Measurements from ENCODE around the gene ZXDA.

Gene ZXDA

GRCh38 chrX:57910287-57910912 is at the start of gene ZXDA:
Gene ZXDA, minus strand, starts transcription at chrX:57910458. Its CDS starts 38 bp downstream, at chrX:57910420.
- DNase-seq: peak in 3 of 6 experiments; percentile 28 to 59 (median 42)

DNA sequence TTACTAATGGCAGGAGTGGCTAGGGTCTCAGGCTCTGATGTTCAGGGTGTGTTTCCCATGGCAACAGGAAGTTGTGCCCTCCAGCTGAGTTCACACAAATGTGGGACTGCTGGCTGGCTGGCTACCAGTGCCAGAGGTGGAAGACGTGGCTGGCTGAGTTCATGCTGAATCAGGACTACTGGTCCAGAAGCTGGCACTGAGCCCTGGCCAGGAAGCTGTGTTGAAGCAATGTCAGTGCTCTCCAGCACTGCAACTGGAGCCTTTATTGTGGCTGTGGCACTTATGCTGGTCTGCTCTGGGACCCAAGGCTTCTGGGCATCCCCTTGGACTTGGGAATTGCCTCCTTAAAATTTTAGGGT is 42.0 kb upstream of the ZXDA start:
- no peak for DNase-seq

GRCh38 chrX:57951666-57952319 is 41.5 kb upstream of the ZXDA start:
- DNase-seq: no peak

- DNase-seq: no peak
Observed at GRCh38 chrX:57933321-57933720, 23.1 kb upstream of the ZXDA start.

DNA sequence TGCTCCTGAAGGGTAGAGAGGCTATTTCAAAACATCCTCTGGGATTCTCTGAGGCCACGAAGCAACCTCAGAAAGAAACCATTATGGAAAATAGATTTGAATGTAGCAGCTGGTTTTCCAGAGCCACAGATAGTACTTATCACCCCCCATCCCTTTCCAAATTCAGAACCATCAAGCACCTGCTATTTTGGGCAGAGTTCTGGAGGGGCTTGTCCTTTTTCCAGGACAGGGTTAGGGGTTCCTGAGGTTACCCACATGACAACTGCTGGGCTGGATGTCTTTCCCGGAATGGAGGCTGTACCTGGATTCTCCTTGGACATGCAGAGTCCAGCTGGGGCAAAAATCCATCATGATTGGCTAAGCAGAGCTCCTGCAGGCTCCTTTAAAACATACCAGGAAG is 22.0 kb upstream of the ZXDA start:
- DNase-seq: no peak

DNA sequence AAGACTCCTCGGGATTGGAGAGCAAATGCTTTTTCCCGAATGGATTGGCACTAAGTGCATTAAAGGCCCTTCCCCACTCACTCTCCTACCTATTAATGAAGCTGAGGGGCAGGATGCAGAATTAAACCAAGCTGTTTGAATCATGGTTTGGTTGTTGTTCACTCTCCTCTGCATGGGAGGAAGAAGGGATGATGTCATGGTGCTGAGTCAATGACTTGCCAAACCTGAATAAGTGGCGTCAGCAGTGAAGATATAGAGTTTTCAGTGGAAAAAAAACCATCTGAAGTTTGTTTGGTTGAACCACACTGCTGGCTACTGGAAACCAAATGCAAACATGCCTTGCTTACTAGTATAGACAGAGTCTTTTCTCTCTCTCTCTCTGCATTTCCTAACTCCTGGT is 19.8 kb upstream of the ZXDA start:
- no peak for DNase-seq

DNA sequence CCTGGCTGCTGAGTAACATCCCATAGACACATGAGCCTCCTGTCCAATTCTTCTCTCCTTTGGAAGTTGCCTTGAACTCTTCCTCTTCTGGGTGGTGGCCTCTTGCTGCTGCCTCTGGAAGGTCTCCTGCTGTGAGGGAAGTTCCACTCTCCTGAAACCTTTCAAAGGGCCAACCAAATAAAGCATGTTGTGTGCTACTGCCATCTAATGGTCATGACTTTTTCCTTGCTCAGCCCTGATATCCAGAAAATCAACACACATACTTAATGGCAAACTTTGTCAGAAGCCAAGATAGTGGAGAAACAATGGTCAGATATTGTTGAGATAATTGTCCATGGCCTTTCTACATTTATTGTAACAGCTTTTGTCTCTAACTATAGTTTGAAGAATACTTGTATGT is 19.1 kb upstream of the ZXDA start:
- DNase-seq: peak in 1 of 6 experiments; percentile 5

DNA sequence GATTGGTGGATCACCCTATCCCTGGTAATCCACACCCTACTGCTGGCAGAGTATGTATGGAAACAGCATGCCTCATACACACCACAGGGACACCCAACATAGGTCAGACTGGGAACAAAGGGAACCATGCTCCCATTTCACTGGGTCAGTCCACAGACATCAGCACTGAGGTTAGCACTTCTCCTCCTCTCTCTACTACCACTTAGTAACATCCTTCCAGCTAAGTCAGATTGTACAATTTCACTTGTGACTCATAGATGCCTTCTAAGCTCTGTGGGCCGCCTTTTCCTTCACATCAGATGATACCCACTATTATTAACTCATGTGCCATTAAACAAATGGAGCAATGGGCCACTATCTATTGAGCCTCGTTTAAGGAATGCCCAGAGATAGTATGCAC is 15.5 kb upstream of the ZXDA start:
- no peak for DNase-seq

DNA sequence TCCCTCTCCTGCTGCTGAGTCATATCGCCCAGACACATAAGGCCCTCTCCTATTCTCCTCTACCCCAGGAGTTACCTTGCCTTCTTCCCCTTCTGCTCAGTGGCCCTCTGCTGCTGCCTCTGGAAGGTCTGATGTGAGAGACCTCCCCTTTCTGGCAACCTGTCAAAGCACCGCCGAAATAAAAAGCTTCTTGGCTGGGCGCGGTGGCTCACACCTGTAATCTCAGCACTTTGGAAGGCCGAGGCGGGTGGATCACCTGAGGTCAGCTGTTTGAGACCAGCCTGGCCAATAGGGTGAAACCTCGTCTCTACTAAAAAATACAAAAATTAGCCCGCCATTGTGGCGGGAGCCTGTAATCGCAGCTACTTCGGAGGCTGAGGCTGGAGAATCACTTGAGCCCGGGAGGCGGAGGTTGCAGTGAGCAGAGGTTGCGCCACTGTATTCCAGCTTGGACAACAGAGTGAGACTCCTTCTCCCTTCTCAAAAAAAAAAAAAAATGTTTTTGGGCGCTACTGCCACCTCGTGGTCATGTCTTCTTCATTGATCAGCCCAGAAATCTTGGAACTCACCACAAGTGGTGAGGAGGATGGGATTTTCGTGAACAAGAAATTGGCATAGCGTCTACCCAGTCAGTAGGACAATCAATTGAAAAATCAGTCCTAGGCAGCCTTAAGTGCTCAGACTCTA is 8.6 kb upstream of the ZXDA start:
- DNase-seq: peak in 4 of 6 experiments; percentile 0 to 38 (median 19)

- DNase-seq: no peak
Observed at GRCh38 chrX:57915680-57916079, 5.4 kb upstream of the ZXDA start.

DNA sequence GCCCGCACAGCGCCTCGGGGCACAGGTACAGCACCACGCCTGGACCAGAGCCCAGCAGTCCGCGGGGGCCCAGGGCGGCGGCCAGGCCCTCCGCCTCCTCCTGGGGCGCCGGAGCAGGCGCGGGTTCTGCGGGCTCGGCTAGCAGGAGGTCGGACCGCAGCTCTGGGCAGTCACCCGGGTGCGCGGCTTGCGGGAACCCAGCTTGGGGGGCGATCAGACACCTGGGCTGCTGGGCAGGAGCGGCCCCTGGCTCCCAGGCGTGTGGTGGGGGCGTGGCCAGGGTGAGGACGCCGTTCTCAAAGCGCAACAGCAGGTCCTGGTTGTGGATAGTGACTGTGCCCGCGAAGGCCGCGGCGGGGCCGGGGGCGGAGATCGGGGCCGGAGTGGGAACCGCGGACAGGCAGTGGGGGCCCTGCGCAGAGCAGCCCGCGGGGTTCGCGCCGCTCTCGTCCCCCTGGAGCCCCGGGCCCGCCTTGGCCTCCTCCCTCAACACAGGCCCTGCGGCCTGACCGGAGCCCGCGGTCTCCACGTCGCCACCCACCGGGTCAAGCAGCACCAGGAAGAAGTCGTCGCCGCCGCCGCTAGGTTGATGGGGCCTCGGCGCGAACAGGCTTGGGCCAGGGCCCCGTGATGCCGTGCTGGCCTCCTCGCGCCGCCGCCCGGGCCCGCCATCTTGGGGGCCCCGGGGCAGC is 517 bp downstream of the ZXDA start:
- peak; percentile 1 to 55 (median 29) for DNase-seq

DNA sequence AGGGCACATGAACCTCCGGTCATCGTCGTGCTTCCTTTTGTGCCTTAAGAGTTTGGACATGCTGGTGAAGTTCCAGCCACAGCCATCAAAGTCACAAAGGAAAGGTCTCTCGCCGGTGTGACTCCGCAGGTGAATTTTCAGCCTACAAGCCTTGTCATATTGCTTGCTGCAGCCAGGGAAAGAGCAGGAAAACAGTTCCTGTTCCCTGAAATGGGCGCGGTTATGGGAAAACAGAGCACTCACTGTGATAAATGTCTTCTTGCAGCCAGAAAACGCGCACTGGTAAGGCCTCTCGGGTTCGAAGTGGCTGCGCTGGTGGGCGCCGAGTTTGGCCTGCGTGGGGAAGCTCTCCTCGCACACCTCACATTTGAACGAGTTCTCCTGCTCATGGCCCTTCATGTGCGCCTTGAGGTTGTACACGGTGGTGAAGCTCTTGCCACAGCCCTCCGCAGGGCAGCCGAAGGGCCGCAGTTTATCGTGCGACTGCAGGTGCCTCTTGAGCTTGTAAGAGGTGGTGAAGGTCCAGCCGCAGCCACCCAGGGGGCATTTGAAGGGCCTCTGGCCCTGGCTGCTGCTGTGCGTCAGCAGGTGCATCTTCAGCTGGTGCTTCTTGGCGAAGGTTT is 1.2 kb downstream of the ZXDA start:
- DNase-seq: peak in 1 of 6 experiments; percentile 25

- DNase-seq: no peak
Observed at GRCh38 chrX:57906790-57907189, 3.5 kb downstream of the ZXDA start.

DNA sequence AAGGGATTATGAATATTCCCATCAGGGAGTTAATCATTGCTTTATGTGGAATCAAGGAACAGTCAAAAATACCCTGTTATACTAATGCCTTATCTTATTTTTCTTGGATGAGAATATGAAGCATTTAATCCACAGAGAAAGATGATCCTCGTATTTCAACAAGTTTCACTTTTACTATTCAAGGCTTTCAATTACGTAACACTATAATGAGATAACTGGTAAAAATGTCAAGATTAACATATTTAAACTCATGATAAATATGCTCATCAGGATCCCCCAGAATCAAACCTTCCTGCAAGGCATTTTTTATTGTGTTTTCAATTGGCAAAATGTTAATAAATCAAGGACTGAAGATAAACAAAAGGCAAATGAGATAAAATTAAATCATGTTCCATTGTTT is 5.1 kb downstream of the ZXDA start:
- no peak for DNase-seq

- DNase-seq: no peak
Observed at GRCh38 chrX:57904176-57904880, 5.9 kb downstream of the ZXDA start.

- no peak for DNase-seq
Observed at GRCh38 chrX:57902633-57903032, 7.6 kb downstream of the ZXDA start.

DNA sequence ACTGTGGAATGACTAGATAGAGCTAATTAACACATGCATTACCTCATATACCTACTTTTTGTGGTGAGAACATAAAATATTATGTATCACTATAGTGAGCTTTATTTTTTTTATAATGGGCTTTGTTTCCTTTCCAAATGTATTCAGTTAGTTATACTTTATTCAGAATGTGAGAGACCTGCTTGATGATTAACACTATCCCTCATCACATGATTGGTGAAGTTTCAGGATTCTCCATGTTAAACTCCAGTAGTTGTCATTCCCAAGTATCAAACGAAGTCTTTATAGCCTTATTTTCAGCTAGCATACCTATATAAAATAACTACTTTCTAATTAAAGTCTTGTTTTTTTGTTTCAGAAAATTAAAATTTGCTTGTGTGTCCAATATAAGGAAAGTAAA is 8.8 kb downstream of the ZXDA start:
- DNase-seq: no peak

DNA sequence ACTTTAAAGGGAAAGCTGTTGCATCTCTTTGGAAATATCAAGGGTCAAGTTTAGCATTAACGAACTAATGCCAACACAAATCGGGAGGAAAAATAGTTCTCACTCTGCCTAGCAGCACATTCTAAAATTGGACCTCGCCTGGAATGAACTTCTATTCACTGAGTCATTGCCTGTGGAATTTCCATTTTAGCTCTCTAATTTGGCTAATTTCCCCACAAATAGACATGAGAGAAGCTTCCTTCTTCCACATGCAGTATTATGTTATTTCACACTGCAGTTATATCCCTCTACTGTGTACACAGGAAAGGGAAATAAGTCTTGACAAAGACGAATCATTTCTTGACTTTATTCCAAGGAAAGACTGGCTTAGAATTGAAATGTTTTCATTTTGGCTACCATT is 9.3 kb downstream of the ZXDA start:
- DNase-seq: no peak

GRCh38 chrX:57899906-57900305 is 10.4 kb downstream of the ZXDA start:
- no peak for DNase-seq

DNA sequence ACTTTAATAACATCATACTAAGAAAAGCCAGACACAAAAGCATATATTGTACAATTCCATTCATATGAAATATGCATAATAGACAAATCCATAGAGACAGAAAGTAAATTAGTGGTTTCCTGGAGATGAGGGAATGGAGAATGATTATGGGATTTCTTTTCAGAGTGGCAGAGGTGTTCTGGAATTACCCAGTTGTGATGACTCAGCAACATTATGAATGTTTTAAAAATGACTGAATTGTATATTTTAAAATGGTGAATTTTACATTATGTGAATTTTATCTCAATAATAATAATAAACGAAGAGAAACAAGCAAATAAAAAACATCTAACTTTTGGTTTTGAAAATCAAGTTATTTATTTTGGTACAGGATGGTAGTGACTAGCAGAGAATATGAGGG is 11.2 kb downstream of the ZXDA start:
- no peak for DNase-seq

- no peak for DNase-seq
Observed at GRCh38 chrX:57871463-57871862, 38.8 kb downstream of the ZXDA start.
